K562 (cell line): ENCODE data around the gene NSMF. TPM values are rescaled to one million over a fixed set of nuclear protein-coding genes. Genes with fewer than 3 reads are reported as not detected.

Experiments
- AFF4 ChIP-seq: sonication (generic); formaldehyde crosslinking; IDR thresholded peaks from 2 replicates; pipeline ENCODE4 v1.8.0; 2023; ENCODE audit warnings: mild to moderate bottlenecking, missing genetic modification reagents
- KLF10 ChIP-seq: fragments of 250-450 bp; sonication (Bioruptor Pico); IDR thresholded peaks from 2 replicates; pipeline ENCODE4 v1.6.1; 2021; ENCODE audit warnings: matching md5 sums
- MAFK ChIP-seq: IDR thresholded peaks from 2 replicates; pipeline ENCODE4 v1.6.1; 2011; ENCODE audit warnings: low read length, improper control_type of control experiment
- MGA ChIP-seq: fragments of 450-650 bp; IDR thresholded peaks from 2 replicates; pipeline ENCODE4 v1.6.1; 2016; ENCODE audit warnings: mild to moderate bottlenecking, moderate library complexity
- NFE2L1 ChIP-seq: fragments of 450-650 bp; IDR thresholded peaks from 2 replicates; pipeline ENCODE4 v1.6.1; 2016; ENCODE audit warnings: missing genetic modification characterization, low read depth, mild to moderate bottlenecking, missing compliant biosample characterization, moderate library complexity, borderline replicate concordance
- NR1H2 ChIP-seq: sonication (generic); formaldehyde crosslinking; IDR thresholded peaks from 2 replicates; pipeline ENCODE4 v1.4.0; 2020; ENCODE audit warnings: mild to moderate bottlenecking, missing genetic modification reagents
- POLR3A ChIP-seq: IDR thresholded peaks from 2 replicates; pipeline ENCODE4 v1.6.1; 2011; ENCODE audit warnings: borderline replicate concordance, mild to moderate bottlenecking, moderate library complexity; ENCODE audit not compliant: insufficient read length, insufficient read depth; ENCODE audit errors: extremely low read depth
- PTTG1 ChIP-seq: fragments of 450-650 bp; IDR thresholded peaks from 2 replicates; pipeline ENCODE4 v1.6.1; 2016; ENCODE audit warnings: low read depth, mild to moderate bottlenecking, missing genetic modification characterization, missing compliant biosample characterization
- RBBP5 ChIP-seq: fragments of 200-600 bp; sonication (generic); IDR thresholded peaks from 2 replicates; pipeline ENCODE4 v1.6.1; 2012; ENCODE audit warnings: borderline replicate concordance, mild to moderate bottlenecking, low read length, control low read depth, inconsistent platforms; ENCODE audit not compliant: insufficient read depth, poor library complexity, severe bottlenecking
- TEAD1 ChIP-seq, 2 experiments: fragments of 450-650 bp in 1 of 2; sonication (generic) in 1 of 2; formaldehyde crosslinking; IDR thresholded peaks; 2 replicates each; pipeline versions ENCODE4 v1.4.0 to v1.8.0; 2020 to 2022; ENCODE audit warnings: mild to moderate bottlenecking in 2 of 2, missing genetic modification reagents in 1 of 2
- ZNF311 ChIP-seq: fragments of 250-450 bp; sonication (Bioruptor Pico); IDR thresholded peaks from 2 replicates; pipeline ENCODE4 v1.4.0; 2020; ENCODE audit warnings: mild to moderate bottlenecking, moderate library complexity
- ZNF717 ChIP-seq: fragments of 250-450 bp; sonication (Bioruptor Pico); IDR thresholded peaks from 2 replicates; pipeline ENCODE4 v1.5.0; 2021
- polyA plus RNA-seq, 8 experiments: library from polyadenylated mRNA; depleted of rRNA in 4 of 8; stranded (reverse) in 5 of 8; unstranded in 3 of 8; fragments of >200 nt; fragmentation: Nextera tagmentation in 2 of 8; fragmentation: Illumina TruSeq in 1 of 8; extraction: Ambion mirVana in 2 of 8; extraction: Trizol in 1 of 8; gene quantifications; 2 replicates each; pipeline versions ENCODE4 v1.2.1 to v1.2.3, GENCODE V29; 2011 to 2014; ENCODE audit warnings: inconsistent platforms in 1 of 8, missing spikeins in 1 of 8
- total RNA-seq, 7 experiments: library from RNA; depleted of rRNA in 6 of 7; stranded (reverse); fragments of >200 nt in 6 of 7; fragmentation: Illumina TruSeq in 2 of 7; extraction: Trizol in 2 of 7; gene quantifications; 2 replicates each; pipeline versions ENCODE4 v1.2.1 to v1.2.3, GENCODE V29; 2011 to 2021; ENCODE audit warnings: low replicate concordance in 1 of 7

NSMF gene
- total and polyA plus RNA-seq, 9 of the 15 experiments (the other 6 are each of a cell fraction or from before 2014, with no cell fraction given), result 0.20 to 82.7 (median 29.3) TPM

DNA sequence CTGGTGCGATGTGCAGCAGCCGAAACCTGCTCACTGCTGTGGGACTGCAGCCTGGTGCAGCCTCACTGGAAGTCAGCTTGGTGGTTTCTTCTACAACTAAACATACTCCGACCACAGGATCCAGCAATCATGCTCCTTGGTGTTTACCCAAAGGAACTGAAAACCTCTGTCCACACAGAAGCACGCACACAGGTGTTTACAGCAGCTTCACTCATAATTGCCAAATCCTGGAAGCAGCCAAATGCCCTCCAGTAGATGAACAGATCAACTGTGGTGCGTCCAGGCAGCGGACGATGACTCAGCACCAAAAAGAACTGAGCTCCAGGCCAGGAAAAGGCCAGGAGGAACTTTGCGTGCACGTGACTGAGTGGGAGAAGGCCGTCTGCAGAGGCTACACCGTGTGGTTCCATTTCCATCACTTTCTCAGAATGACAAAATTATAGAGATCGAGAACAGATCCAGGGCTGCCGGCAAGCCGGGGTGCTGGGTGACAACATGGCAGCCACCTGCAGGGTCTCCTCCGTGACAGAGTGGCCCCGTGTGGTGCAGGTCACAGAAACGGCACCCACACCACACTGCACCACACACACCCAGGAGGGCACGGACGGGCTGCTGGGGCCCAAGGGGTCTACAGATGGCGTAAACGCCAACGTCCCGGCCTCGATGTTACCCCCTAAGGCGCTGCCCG is 23.1 kb upstream of the NSMF start (continued):
- TF ChIP-seq MAFK (peak; percentile 95), TEAD1 (CRISPR knock-in tag; IDR thresholded peaks at IDR 0.05) (no peak; a peak in 1 of 4 replicates), ZNF717 (no peak), NR1H2 (CRISPR knock-in tag) (no peak), ZNF311 (peak; percentile 23; the same call in 1 of the 2 replicates), PTTG1 (tag) (no peak), KLF10 (CRISPR knock-in tag) (no peak), NFE2L1 (tag) (peak; percentile 96), AFF4 (CRISPR knock-in tag) (no peak), MGA (peak; percentile 88), RBBP5 (peak; percentile 51), POLR3A (no peak)
